Cerebellar cortex (tissue), 1 donor: ENCODE measurements around the gene PALLD.

Experiments used
- DNase-seq: peaks from one replicate; pipeline ENCODE4 v3.0.0-alpha.2; 2015; ENCODE audit warnings: low spot score

Gene PALLD

GRCh38 chr4:168560184-168561180 lies 63.6 kb downstream of the PALLD start:
- DNase-seq, result no peak

DNA sequence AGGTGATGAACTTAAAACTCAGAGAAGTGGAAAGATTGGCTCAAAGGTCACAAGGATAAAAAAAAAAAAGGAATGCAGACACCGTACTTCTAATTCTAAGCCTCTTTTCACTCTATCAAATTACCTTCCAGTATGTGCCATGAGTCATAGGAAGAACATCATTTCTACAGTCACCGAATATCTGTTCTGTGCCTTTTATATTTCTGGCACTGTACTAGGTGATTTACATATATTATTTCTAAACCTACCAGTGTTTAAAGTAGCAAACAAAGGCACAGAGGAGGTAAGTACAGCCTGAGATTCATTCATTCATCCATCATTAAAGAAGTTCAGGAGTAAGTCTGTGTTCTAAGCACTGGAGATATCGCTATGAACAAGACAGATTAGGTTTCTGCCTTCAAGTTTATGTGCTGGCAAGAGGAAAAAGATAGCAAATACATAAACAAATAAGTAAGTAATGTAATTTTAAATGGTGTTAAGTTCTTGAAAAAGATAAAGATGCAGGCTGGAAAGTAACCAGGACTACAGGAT lies 65.3 kb downstream of the PALLD start:
- no peak for DNase-seq

DNA sequence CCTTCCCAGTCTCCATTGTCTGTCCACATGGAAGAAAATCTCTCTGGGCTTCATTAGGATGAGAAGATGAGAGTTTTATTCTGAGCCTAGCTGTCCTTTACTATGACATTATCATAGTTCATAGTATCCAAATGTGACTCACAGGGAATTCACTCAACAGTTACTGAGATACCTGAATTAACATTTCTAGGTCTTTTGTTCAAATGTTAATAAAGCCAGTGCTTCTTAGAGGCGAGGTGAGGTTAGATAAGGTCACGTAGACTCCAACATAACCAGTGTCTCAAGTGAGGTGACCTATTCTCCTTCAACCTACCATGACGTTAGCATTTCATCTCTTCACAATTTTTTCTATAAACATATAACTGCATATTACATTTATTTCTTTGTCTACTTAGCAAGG lies 67.2 kb downstream of the PALLD start:
- no peak for DNase-seq

DNA sequence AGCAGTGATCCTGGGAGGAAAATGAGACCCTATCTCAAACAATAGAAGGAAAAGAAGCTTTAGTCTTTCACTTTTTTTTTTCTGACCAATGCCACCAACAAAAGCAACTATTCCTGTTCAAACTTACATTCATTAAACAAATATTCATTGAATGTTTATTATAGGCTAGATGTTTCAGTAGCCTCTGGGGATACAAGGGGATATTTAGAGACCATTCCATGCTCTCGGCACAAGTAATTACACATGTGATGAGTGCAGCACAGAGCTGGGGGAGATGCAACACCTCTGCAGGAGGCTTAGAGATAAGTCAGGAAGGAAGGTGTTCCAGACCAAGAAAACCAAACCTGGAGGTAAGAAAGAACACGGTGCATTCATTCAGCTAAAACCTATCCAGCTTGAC lies 68.3 kb downstream of the PALLD start:
- no peak for DNase-seq

DNA sequence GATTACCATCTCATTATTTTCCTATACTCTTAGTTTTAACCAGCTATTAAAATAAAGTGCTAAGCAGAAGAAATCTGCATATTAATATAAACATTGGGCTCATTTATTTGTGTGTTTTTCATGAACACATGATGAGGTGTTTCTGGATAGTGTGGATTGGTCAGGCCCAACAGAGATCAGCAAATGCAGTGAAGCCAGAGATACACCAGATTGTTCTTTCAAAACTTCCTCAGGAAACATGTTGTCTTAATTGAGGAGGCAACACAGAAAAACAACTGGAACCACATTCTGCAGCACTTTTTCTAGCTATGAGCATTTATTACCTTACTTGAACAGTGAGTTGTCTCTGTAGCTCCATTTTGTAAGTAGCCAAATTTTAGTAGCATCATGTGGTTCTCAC lies 69.9 kb downstream of the PALLD start:
- no peak for DNase-seq

DNA sequence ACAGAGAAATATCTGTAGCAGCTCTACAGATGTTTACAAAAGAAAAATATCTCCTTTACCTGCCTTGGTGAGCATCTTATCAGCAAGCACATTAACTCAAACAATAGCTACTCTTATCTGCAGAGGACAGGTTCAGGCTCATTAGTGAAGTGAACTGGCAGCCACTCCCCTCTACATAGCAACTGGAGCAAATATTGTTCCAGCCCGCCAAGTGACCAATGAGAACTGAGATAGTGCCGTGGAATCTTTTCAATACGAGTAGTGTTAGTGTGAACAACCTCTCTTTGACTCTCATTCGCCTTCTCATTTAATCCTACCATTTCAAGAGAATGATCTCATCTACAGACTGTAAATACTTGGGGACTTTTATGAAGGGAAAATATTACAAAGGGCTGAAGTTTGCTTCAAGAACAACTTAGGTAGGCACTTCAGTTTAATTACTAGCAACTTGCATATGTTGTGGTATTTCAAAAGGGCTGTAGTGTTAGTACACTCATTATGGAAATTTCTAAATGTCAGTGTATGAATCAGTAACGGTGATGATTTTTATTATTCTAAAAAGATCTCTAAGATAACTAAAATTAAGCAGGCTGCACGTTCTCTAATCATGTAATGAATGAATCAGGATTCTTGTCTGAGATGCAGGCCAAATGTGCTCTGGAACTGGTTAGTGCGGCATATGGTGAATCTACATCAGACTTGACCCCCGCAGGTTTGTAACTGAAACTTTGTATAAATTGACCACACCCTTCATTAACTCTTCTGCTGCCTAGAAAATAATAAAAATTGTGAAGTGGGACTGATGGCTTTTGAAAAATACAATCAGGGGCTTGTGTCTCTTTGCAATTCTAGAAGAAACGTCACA lies 72.4 kb downstream of the PALLD start:
- peak; percentile 15 for DNase-seq

GRCh38 chr4:168569931-168570276 lies 73.1 kb downstream of the PALLD start:
- no peak for DNase-seq

DNA sequence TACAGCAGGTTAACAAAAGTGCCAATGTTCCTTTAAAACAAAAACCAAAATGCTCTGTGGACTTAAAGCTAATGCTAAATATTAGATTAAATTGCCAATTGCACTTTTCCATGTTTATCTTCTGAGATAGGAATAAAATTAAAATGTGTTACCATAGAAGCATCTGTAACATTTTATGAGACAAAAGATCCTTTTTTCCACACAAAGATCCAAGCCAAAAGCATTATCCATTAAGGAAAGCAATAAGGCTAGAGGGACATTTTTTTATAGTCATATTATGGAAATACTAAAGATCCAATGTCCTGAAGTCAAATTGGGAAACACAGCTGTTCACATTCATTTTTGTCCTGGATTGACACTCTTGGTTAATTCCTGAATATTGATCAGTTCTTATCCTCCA lies 73.6 kb downstream of the PALLD start:
- no peak for DNase-seq

- no peak for DNase-seq
These were observed 75.2 kb downstream of the PALLD start for GRCh38 chr4:168572002-168572401.

- no peak for DNase-seq
These were observed 77.0 kb downstream of the PALLD start for GRCh38 chr4:168573870-168574269.

GRCh38 chr4:168574581-168575295 lies 77.9 kb downstream of the PALLD start:
- DNase-seq, result no peak

GRCh38 chr4:168575473-168575872 lies 78.6 kb downstream of the PALLD start:
- no peak for DNase-seq

- no peak for DNase-seq
These were observed 80.8 kb downstream of the PALLD start for GRCh38 chr4:168577624-168578023.

DNA sequence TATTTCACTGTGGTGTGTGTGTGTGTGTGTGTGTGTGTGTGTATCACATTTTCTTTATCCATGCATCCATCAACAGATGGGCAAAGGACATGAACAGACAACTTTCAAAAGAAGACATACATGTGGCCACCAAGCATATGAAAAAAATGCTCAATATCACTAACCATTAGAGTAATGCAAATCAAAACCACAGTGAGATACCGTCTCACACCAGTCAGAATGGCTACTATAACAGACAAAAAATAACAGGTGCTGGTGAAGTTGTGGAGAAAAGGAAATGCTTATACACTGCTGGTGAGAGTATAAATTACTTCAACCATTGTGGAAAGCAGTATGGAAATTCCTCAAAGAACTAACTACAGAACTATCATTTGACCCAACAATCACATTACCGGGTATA lies 83.4 kb downstream of the PALLD start:
- no peak for DNase-seq

GRCh38 chr4:168584321-168584771 lies 87.5 kb downstream of the PALLD start:
- no peak for DNase-seq

GRCh38 chr4:168585168-168586091 lies 88.6 kb downstream of the PALLD start:
- peak; percentile 47 for DNase-seq

- DNase-seq, result no peak
These were observed 90.1 kb downstream of the PALLD start for GRCh38 chr4:168586926-168587325.

DNA sequence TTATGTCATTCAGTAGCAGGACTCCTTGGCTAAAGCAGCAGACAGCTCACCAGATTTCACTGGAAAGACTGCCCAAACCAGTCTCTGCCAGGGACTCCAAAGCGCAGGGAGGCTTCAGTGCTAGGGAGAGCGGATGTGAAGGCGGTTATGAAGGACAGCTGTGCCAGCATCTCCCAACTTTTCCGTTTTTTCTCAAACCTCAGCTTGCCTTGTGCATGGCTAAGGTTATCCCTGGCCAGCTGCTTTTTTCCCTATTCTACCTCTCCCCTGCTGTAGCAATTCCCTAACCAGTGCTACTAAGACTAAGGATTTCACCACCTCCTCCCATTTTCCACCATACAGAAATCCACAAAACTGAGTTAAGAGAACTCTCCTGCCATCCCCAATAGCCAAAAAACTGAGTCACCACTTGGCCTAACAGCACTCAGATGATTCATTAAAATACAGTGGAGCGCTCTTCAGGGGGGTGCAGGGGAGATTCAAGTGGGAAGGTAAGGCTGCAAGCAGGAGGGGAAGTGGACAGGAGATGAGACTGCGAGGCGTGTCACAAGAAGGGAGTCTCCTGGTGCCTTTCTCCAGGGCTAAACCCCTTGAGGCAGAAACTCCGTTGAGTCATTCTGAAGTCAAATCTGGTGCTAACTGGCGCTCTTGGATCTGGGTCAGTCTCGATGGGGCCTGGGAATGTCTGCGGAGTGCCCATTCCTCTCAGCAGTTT lies 90.7 kb downstream of the PALLD start:
- no peak for DNase-seq

GRCh38 chr4:168588916-168589531 lies 92.2 kb downstream of the PALLD start:
- no peak for DNase-seq

- DNase-seq, result no peak
These were observed 95.8 kb downstream of the PALLD start for GRCh38 chr4:168592676-168593075.
